ENCODE results near the gene EMP1.

EMP1 gene

DNA sequence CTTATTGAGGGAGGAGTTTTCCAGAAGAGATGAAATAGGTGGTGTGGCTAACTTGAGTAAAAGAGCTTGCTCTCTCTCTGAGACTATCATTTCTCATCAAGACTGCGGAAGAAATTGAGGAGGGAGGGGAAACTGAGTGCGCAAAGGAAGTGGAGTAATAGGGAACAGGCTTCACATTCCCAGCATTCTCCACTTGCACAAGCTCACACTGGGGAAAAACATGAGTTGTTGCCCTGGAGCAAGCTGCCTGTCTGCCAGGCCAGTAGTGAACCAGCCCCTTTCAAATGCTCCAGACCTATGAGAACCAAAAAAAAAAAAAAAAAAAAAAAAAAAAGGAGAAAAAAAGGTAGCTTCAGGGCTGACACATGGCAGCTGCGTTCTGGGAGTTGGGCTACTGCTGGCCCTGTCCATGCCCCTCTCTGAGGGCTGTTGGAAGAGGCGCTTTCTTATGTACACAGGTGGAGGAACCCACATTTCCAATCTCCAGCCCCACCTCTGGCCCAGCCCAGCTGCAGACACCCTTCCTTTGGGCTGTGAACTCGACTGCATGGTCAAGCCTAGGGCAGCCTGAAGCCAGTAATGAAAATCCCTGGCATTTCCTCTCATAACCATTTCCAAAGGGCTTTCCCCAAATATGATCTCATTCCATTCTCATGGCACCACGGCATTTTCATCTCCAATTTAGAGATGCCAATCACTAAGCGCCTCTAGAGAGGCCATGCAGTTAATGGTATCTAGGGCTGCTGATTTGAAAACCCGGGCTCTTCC is 32.5 kb upstream of the EMP1 start:
- Mint-ChIP-seq H3K27ac (ENCODE audit: low read depth) (no peak overlapping the region), H3K36me3 (ENCODE audit: insufficient read depth) (peaks cover 2% of the 10 kb centered on the region)
- no peak for DNase-seq (ENCODE audit: low spot score in 2 of 2)

DNA sequence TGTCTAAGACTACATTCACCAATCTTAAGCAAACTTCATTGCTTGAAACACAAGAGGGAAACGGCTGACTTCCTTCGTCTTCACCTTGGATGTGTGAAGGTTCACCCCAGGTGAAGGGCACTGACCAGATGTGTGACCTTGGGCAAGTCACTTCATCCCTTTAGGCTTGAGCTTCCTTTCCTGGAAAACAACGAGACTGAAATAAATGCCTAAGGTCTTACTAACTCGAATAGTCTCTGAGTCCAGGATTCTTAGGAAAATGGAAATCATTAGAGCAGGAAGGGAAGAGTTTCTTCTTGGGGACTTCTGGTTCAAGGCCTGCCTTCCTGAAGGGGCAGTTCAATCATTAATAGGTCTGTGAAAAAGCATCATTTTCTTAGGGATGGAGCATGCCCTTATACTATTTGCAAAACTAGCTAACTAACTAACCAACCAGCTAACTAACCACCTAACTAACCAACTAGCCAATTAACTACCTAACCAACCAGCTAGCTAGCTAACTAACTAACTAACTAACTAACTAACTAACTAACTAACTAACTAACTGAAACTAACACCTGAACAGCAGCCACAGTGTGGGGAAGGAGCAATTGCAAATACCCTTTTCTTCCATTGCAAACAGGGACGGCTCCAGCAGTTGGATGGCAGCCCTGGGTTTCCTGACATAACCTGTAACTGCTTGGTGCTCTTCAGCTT is 31.5 kb upstream of the EMP1 start:
- Mint-ChIP-seq H3K4me3 (no peak overlapping the region), H3K27ac (ENCODE audit: low read depth) (no peak overlapping the region), H3K4me1 (peaks cover 6% of the 10 kb centered on the region), H3K9me3 (no peaks in the 10 kb centered on the region), H3K27me3 (peaks cover 25% of the 10 kb centered on the region), H3K36me3 (ENCODE audit: insufficient read depth) (peaks cover 2% of the 10 kb centered on the region)
- DNase-seq (ENCODE audit: low spot score in 2 of 2) (no peak), ATAC-seq (replicated peaks; ENCODE audit: extremely low read depth, poor library complexity, severe bottlenecking) (no peak)

More for the DNA sequence above, 32.5 kb upstream of the EMP1 start:
- Mint-ChIP-seq H3K27me3 (peaks cover 16% of the 10 kb centered on the region), H3K4me1 (peaks cover 6% of the 10 kb centered on the region), H3K9me3 (no peaks in the 10 kb centered on the region), H3K4me3 (no peak overlapping the region)
- no peak for ATAC-seq (replicated peaks; ENCODE audit: extremely low read depth, poor library complexity, severe bottlenecking)

DNA sequence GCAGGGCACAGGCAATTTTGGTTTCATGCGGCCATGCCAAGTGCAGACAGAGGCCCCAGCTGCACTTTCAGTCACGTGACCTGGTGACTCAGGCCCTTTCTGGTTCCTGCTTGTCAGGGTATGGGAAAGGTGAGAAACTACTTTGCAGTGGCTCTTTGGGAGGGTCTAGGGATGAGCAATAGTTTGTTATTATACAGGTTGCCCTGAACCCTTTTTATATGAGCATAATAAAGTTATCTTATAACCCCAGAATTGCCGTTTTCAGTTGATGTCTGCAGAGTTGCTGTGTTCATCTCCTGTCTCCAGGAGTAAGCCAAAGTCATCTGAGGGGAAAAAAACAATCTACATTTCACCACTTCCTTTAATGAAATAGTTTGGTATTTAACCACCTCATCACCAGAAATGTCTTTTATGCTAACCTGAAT is 30.9 kb upstream of the EMP1 start:
- Mint-ChIP-seq H3K4me1 (peaks cover 6% of the 10 kb centered on the region), H3K27ac (ENCODE audit: low read depth) (no peak overlapping the region), H3K27me3 (peaks cover 25% of the 10 kb centered on the region), H3K9me3 (no peaks in the 10 kb centered on the region), H3K4me3 (no peak overlapping the region), H3K36me3 (ENCODE audit: insufficient read depth) (peaks cover 2% of the 10 kb centered on the region)
- DNase-seq (ENCODE audit: low spot score in 2 of 2) (peak in 1 of 2 donors; percentile 16), ATAC-seq (replicated peaks; ENCODE audit: extremely low read depth, poor library complexity, severe bottlenecking) (peak; percentile 79)

DNA sequence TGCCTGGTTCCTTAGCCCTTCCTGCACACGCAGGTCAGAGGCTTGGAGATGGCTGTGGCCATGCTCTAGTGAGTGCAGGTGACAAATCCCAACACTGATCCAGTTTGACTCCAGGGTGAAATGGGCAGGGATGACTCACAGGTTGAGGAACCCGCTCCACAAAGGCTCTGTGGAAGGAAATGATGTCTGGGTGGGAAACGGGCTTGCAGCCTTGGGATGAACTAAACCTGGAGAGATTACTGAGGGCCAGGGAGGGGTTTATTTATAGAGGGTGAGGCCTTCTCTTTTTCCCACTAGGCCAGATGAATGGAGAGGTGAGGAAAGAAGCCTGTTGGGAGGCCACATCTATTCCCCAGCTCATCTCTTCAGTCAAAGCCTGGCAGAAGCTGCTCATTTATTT is 29.3 kb upstream of the EMP1 start:
- Mint-ChIP-seq H3K4me3 (no peak overlapping the region), H3K27ac (ENCODE audit: low read depth) (no peak overlapping the region), H3K4me1 (peaks cover 6% of the 10 kb centered on the region), H3K36me3 (ENCODE audit: insufficient read depth) (peaks cover 2% of the 10 kb centered on the region), H3K9me3 (no peaks in the 10 kb centered on the region), H3K27me3 (peaks cover 38% of the 10 kb centered on the region)
- DNase-seq (ENCODE audit: low spot score in 2 of 2) (no peak), ATAC-seq (replicated peaks; ENCODE audit: extremely low read depth, poor library complexity, severe bottlenecking) (no peak)

DNA sequence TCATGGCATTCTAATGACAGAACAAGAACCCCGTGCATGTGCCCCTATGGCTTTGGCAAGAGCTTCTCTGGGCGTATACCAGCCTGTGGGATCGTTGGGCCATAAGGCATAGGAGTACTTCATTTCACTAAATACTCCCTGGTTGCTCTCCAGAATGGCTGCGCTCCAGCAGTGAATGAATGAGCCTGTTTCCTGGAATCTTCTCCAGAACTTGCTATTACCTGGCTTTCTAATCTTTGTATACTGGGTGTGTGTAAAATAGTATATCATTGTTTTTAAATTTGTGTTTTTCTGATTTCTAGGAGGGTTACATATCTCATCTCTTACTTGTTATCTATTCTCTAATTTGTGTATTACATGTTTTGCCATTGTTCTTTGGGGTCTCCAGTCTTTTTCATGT is 28.6 kb upstream of the EMP1 start:
- Mint-ChIP-seq H3K4me1 (peaks cover 6% of the 10 kb centered on the region), H3K27ac (ENCODE audit: low read depth) (no peak overlapping the region), H3K27me3 (peaks cover 45% of the 10 kb centered on the region), H3K36me3 (ENCODE audit: insufficient read depth) (peaks cover 2% of the 10 kb centered on the region), H3K4me3 (no peak overlapping the region), H3K9me3 (no peaks in the 10 kb centered on the region)
- DNase-seq (ENCODE audit: low spot score in 2 of 2) (no peak), ATAC-seq (replicated peaks; ENCODE audit: extremely low read depth, poor library complexity, severe bottlenecking) (no peak)

DNA sequence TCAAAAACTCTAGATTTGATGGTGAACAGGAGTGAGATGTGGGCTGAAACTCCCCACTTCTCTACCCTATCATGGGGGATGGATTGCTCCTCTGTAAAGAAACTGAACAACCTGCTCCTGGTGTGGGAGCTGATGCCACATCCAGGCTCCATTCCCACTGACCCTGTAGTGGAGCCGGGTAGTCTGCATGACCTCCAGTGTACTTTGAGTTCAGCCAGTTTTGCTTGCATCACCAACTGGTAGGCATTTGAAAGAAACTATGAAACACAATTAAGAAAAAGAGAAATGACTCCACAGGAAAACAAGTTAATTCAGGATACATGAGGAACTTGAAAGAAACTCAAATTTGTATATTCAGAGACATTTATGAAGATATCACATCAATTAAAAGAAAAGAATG is 27.3 kb upstream of the EMP1 start:
- no peak overlapping the region for H3K4me3 Mint-ChIP-seq
- ATAC-seq (replicated peaks; ENCODE audit: extremely low read depth, poor library complexity, severe bottlenecking) (no peak), DNase-seq (ENCODE audit: low spot score in 2 of 2) (no peak)
- no peaks in the 10 kb centered on the region for H3K9me3 Mint-ChIP-seq
- H3K27ac Mint-ChIP-seq (ENCODE audit: low read depth) = no peak overlapping the region
- H3K36me3 Mint-ChIP-seq (ENCODE audit: insufficient read depth) = peaks cover 2% of the 10 kb centered on the region
- peaks cover 58% of the 10 kb centered on the region for H3K27me3 Mint-ChIP-seq
- peaks cover 6% of the 10 kb centered on the region for H3K4me1 Mint-ChIP-seq

DNA sequence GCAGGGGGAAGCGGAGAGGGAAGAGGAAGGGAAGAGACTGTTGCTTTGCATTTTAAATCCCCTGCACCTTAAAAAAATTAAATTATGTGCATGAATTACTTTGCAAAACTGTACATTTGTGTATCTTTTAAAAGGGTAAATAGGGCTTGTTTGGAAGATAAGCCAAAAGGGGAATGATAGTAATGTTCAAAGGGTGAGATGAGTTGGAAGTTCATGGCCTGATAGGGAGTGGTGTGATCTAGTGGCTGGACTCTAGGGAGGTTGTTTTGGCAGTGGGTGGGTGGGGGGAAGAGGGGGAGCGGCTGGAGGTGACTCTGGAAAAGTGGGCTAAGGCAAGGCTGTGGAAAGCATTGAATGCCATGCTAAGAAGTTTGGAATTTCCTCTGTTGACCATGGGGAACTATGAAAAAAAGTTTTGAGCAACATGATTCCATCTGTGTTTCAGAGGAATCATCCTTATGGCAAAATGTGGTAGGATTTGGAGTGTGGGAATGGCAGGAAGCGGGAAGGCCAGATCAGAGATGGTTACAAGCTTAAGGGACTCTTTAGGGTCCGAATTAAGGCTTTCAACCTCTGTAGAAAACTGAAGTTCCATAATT is 25.5 kb upstream of the EMP1 start:
- no peak for ATAC-seq (replicated peaks; ENCODE audit: extremely low read depth, poor library complexity, severe bottlenecking)
- Mint-ChIP-seq H3K27me3 (peaks cover 59% of the 10 kb centered on the region), H3K27ac (ENCODE audit: low read depth) (no peak overlapping the region), H3K9me3 (no peaks in the 10 kb centered on the region), H3K36me3 (ENCODE audit: insufficient read depth) (peaks cover 2% of the 10 kb centered on the region), H3K4me3 (no peak overlapping the region), H3K4me1 (no peaks in the 10 kb centered on the region)
- DNase-seq (ENCODE audit: low spot score in 2 of 2) = no peak

DNA sequence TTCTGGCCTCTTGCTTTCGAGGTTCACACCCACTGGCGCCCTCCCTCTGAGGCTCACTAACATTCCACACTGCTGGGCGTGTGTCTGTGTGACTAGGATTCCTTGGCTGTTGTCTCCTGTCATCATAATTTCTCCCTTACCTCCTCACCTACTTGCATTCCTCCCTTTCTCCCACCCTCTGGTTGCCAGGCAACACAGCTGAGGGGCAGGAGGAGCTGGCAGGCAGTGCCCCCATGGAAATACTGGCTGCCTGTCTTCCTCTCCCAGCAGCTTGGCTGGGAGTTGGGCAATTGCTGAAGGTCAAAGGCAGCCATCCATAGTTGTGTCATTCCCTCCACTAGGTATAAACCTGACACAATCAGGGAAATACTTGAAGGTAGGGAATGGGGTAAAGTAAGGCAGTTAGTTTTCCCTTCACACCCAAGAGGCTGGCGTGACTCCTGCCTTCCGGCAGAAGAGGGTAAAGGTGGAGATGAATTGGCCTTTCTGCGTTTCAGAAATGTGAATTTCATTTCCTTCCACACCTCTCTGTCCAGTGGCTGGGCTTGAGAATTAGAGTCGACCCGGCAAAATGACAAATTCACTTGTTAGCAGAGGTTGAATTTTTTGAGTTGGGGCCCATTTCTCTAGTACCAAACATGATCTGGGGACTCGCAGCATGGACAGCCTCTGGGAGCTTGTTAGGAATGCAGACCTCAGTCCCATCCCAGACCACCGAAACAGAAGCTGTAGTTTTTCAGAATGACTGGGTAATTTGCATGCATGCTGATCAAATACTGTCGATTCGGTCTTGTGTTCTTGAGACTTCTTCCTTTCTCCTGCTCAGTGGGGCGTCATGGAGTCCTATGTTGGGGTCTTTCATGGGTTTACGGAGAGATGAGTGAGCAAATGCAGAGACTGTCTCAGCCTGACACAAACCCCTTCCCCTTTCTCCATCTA is 24.3 kb upstream of the EMP1 start:
- Mint-ChIP-seq H3K9me3 (no peaks in the 10 kb centered on the region), H3K4me1 (no peaks in the 10 kb centered on the region), H3K27ac (ENCODE audit: low read depth) (no peak overlapping the region), H3K27me3 (peaks cover 59% of the 10 kb centered on the region), H3K36me3 (ENCODE audit: insufficient read depth) (peaks cover 2% of the 10 kb centered on the region), H3K4me3 (no peak overlapping the region)
- ATAC-seq (replicated peaks; ENCODE audit: extremely low read depth, poor library complexity, severe bottlenecking) = no peak
- DNase-seq (ENCODE audit: low spot score in 2 of 2) = no peak

DNA sequence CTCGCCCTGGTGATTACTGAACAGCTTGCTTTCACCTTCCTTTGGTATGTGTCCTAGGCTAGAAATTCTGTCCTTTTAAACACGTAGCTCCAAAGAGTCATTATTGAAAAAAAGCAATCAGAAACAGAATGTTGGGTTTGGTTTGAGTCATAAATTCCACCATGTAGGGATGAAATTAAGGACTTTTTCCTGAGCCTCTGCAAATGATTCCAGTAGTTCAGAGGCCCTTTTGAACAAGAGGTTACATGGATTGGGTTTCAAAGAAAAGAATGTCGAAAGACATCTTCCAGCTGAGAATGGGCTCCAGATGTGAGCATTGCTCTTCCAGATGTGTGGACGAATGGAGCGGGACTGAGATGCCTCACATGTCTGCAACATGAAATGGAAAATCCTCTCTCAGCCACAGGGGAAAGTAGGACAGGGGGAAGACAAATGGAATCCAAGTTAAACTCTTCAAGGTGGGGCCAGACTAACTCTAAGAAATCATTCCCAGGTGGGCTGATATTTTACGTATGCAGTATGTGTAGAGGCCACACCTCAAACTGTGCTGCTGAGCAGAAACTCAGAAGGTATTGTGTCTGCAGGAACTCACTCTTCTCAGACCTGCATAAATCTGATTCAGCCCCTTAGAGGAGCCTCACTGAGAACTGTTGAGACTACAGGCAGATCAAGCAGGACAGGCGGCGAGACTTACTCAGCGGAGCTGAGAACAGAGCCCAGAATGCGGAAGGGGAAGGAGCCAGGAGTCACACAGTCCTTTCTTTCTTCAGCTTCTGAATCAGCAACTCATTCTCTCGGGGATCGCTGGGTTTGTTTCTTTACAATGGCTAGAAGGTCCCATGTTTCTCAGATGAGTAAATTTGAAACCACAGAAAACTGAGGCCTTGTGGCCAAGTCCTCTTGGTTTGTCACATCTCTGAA is 23.3 kb upstream of the EMP1 start:
- peaks cover 2% of the 10 kb centered on the region for H3K36me3 Mint-ChIP-seq (ENCODE audit: insufficient read depth)
- no peaks in the 10 kb centered on the region for H3K4me1 Mint-ChIP-seq
- H3K4me3 Mint-ChIP-seq = no peak overlapping the region
- peak overlapping the region; percentile 27 for H3K27ac Mint-ChIP-seq (ENCODE audit: low read depth)
- DNase-seq (ENCODE audit: low spot score in 2 of 2) (no peak), ATAC-seq (replicated peaks; ENCODE audit: extremely low read depth, poor library complexity, severe bottlenecking) (no peak)
- H3K27me3 Mint-ChIP-seq = peaks cover 70% of the 10 kb centered on the region
- no peaks in the 10 kb centered on the region for H3K9me3 Mint-ChIP-seq

DNA sequence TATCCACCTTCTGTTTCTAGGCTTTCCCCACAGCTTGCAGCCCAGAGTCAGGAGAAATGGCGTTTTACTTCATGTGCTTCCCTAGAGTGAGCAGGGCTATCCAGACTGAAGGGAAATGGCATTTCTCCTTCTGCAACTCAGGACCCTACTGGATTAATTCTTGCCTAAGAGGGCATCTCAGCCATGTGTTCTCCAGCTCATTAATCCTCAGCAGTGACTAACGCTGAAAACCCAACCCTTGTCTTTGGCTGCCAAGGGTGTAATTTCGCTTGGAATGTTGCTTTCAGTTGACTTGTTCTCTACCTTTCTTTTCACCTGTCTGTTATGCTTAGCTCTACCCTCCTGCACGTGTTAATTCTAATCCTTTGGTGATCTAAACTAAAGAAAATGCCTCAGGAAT is 21.0 kb upstream of the EMP1 start:
- Mint-ChIP-seq H3K36me3 (ENCODE audit: insufficient read depth) (peaks cover 5% of the 10 kb centered on the region), H3K9me3 (no peaks in the 10 kb centered on the region), H3K4me1 (peaks cover 12% of the 10 kb centered on the region), H3K27me3 (peaks cover 63% of the 10 kb centered on the region), H3K27ac (ENCODE audit: low read depth) (no peak overlapping the region), H3K4me3 (no peak overlapping the region)
- no peak for ATAC-seq (replicated peaks; ENCODE audit: extremely low read depth, poor library complexity, severe bottlenecking)
- DNase-seq (ENCODE audit: low spot score in 2 of 2) = no peak

DNA sequence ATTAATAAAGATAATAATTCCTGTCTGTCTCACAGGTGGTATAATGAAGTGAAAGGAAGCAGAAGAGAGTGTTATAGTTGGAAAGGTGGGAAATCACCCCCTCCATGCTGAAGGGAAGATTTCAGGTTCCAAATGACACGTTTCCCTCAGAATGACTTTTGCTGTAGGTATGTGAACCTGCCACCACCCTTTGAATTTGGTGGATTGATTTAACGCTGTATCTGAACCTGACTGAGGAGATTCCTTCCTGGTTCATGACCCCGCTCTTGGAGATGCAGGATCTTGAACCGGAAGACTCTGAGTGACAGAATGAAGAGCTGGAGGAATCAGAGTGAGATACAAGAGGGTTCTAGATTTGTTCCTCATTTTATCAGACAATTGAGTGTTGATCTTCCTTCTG is 20.3 kb upstream of the EMP1 start:
- Mint-ChIP-seq H3K27ac (ENCODE audit: low read depth) (no peak overlapping the region), H3K27me3 (peaks cover 55% of the 10 kb centered on the region), H3K9me3 (no peaks in the 10 kb centered on the region), H3K4me1 (peaks cover 12% of the 10 kb centered on the region), H3K36me3 (ENCODE audit: insufficient read depth) (peaks cover 5% of the 10 kb centered on the region), H3K4me3 (no peak overlapping the region)
- DNase-seq (ENCODE audit: low spot score in 2 of 2) = no peak
- ATAC-seq (replicated peaks; ENCODE audit: extremely low read depth, poor library complexity, severe bottlenecking) = no peak

All from central memory CD8-positive, alpha-beta T cell (primary cell).